Activated CD4-positive, alpha-beta T cell treated with anti-CD3 and anti-CD28 coated beads for 36 hours (primary cell): ENCODE data around the gene MKRN2OS. TPM values are rescaled to one million over a fixed set of nuclear protein-coding genes. Genes with fewer than 3 reads are reported as not detected.

Source experiments
- ATAC-seq: fragments of 200-7000 bp; cut with Tn5 transposase; one replicate; pipeline ENCODE4 v1.10.0; 2021; ENCODE audit warnings: mild to moderate bottlenecking, moderate library complexity
- CTCF ChIA-PET: fragments of 350-600 bp; sonication (Branson Sonifier 250); formaldehyde crosslinking; loops from one replicate; lab custom pipeline; 2021; ENCODE audit warnings: antibody characterized with exemption; lab: Charles Lee
- POLR2A ChIA-PET: fragments of 350-600 bp; sonication (Branson Sonifier 250); formaldehyde crosslinking; loops from one replicate; lab custom pipeline; 2021; ENCODE audit warnings: antibody characterized with exemption, inconsistent platforms; lab: Charles Lee
- DNase-seq: peaks from one replicate; pipeline ENCODE4 v3.0.0-alpha.2; 2020
- H3K27ac Mint-ChIP-seq: one replicate; pipeline ENCODE4 v1.8.0; 2021; ENCODE audit warnings: mixed read lengths
- H3K27me3 Mint-ChIP-seq: one replicate; pipeline ENCODE4 v1.8.0; 2021; ENCODE audit warnings: mixed read lengths
- H3K36me3 Mint-ChIP-seq: one replicate; pipeline ENCODE4 v1.8.0; 2021; ENCODE audit warnings: low read depth, mixed read lengths
- H3K4me1 Mint-ChIP-seq: one replicate; pipeline ENCODE4 v1.8.0; 2021; ENCODE audit warnings: mixed read lengths
- H3K4me3 Mint-ChIP-seq: one replicate; pipeline ENCODE4 v1.8.0; 2021; ENCODE audit warnings: mild to moderate bottlenecking, moderate library complexity, mixed read lengths
- H3K9me3 Mint-ChIP-seq: one replicate; pipeline ENCODE4 v1.8.0; 2021; ENCODE audit warnings: low read depth, mixed read lengths
- intact Hi-C, 2 experiments: fragments of 100-400 bp; cut with DNase I in 1 of 2; cut with micrococcal nuclease in 1 of 2; formaldehyde crosslinking; loops; one replicate each; pipeline versions ENCODE4 v1.14.2 to v1.15.1; 2022 to 2024; cut with DNase I, micrococcal nuclease
- total RNA-seq, 2 experiments: library from RNA; stranded (reverse); gene quantifications; one replicate each; pipeline ENCODE4 v1.2.3, GENCODE V29; 2021

The MKRN2OS gene
- total RNA-seq, 2 experiments from 2014 or later, result not detected

DNA sequence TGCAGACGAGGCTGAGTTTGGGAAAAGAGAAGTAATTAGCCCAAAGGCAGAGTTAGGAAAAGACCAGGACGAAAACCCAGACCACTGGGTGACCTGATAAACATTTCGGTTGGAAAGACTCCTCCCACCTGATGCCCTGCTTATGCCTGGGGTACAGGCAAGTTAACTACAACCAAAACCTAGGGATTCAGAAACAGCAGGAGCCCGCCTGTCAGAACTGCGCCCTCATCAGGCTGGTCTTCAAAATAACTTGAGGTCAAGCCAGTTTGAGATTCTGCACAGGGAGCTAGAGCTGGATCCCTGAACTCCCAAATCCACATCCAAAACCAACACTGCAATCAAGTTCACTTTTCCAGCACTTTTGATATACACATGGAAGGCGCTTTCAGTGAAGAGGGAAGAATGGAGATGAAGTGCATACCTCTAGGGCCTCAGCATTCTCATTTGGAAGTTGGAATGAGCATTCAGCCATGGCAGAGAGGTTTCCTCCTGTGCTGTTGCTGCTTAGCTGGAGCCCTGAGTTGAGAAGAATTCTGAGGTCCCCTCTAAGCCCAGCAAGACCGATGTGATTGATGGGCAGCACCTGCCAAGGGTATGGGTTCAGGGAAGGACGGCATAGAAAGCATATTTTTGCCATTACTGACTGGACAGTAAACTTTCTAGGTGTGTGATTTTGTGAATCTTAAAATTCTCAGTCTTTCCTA, 49.4 kb downstream of the MKRN2OS start:
- DNase-seq (peak; percentile 11), ATAC-seq (no peak)
- intact Hi-C loops, result no loop called here
- Mint-ChIP-seq H3K4me3 (no peak overlapping the region), H3K9me3 (no peaks in the 10 kb centered on the region), H3K27ac (no peak overlapping the region), H3K27me3 (no peaks in the 10 kb centered on the region), H3K36me3 (peaks cover 60% of the 10 kb centered on the region), H3K4me1 (no peaks in the 10 kb centered on the region)
- ChIA-PET POLR2A (no interaction called here), CTCF (interaction anchor here (0.6 to 1.7 kb wide), 6 partner anchors 11 to 358 kb away, joined by 3 to 4 read pairs (median 3); no protein-coding TSS in a partner anchor)

DNA sequence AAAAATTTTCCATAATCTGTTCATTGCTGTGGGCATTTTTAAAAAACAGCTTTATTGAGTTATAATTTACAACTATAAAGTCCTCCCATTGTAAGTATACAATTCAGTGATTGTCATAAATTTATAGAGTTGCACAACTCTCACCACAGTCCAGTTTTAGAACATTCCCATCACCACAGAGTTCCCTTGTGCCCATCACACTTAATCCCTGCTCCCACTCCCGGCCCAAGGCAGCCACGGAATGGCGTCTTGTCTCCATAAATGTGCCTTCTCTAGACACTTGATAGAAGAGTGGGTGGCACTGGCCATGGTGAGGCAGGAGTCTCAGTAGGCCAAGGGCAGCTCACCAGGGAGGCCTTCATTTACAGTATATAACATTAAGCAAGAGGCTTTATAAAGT, 54.8 kb downstream of the MKRN2OS start:
- Mint-ChIP-seq H3K4me1 (peaks cover 18% of the 10 kb centered on the region), H3K36me3 (peaks cover 55% of the 10 kb centered on the region), H3K9me3 (no peaks in the 10 kb centered on the region), H3K27ac (no peak overlapping the region), H3K4me3 (no peak overlapping the region), H3K27me3 (no peaks in the 10 kb centered on the region)
- ATAC-seq, result no peak
- POLR2A ChIA-PET, result no interaction called here
- intact Hi-C loops, result no loop called here
- CTCF ChIA-PET, result no interaction called here
- DNase-seq, result no peak

DNA sequence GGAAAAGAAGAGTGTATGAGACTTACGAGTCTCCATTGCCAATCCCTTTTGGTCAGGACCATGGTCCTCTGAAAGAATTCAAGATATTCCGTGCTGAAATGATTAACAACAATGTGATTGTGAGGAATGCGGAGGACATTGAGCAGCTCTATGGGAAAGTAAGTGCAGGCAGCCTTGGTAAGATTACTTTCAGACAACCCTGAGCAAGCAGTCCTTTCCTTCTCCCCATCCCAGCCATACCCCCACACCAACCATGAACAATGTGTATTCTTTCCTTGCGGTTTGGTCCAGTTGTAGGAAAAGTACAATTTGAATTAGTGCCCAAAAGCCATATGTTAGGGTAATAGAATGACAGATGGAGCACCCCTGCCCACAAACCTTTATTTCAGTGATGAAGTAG, 55.5 kb downstream of the MKRN2OS start:
- peaks cover 25% of the 10 kb centered on the region for H3K4me1 Mint-ChIP-seq
- peaks cover 51% of the 10 kb centered on the region for H3K36me3 Mint-ChIP-seq
- DNase-seq (no peak), ATAC-seq (no peak)
- no peaks in the 10 kb centered on the region for H3K27me3 Mint-ChIP-seq
- H3K9me3 Mint-ChIP-seq, result no peaks in the 10 kb centered on the region
- ChIA-PET CTCF (no interaction called here), POLR2A (no interaction called here)
- no peak overlapping the region for H3K4me3 Mint-ChIP-seq
- intact Hi-C loops, result loop anchor here in 1 of 2 experiments (10.0 kb wide), 1 partner anchor 485 kb away; the partner anchor contains the start of gene SYN2
- H3K27ac Mint-ChIP-seq, result no peak overlapping the region

Other genes with a start within 250 kb of the MKRN2OS start
- gene TSEN2, start 61.0 kb downstream of the MKRN2OS start, total RNA-seq, result 10 to 100 TPM; 17.8 to 19.4 TPM
- 10 to 100 TPM; 21.5 to 24.9 TPM for gene MKRN2, start 11.6 kb upstream of the MKRN2OS start, total RNA-seq
- 10 to 100 TPM; 66.8 to 74.7 TPM for gene RAF1, start 118.6 kb upstream of the MKRN2OS start, total RNA-seq
- gene TMEM40, start 213.8 kb upstream of the MKRN2OS start, total RNA-seq, result not detected